Mesenchymal stem cell (in vitro differentiated cells and primary cell): Measurements from ENCODE around the gene AK9.

Experiments
- DNase-seq: peaks from one replicate; pipeline ENCODE4 v3.0.0-alpha.2; 2013
- H2AFZ ChIP-seq: one replicate; pipeline ENCODE4 v1.6.1; 2013; ENCODE audit warnings: low read depth, mild to moderate bottlenecking, control low read depth, inconsistent platforms, low read length, moderate library complexity
- H2AK5ac ChIP-seq: 2 replicates; pipeline ENCODE4 v1.6.1; 2013; ENCODE audit warnings: low read length, moderate library complexity, mild to moderate bottlenecking, inconsistent platforms; ENCODE audit not compliant: severe bottlenecking
- H2BK120ac ChIP-seq: one replicate; pipeline ENCODE4 v1.6.1; 2013; ENCODE audit warnings: low read depth, mild to moderate bottlenecking, inconsistent platforms, low read length, moderate library complexity
- H2BK12ac ChIP-seq, 2 experiments: one replicate each; pipeline ENCODE4 v1.6.1; 2013; ENCODE audit warnings: inconsistent platforms in 2 of 2, low read length in 2 of 2, mild to moderate bottlenecking in 2 of 2, moderate library complexity in 2 of 2, control low read depth in 1 of 2
- H2BK15ac ChIP-seq: one replicate; pipeline ENCODE4 v1.6.1; 2013; ENCODE audit warnings: mild to moderate bottlenecking, low read depth, inconsistent platforms; ENCODE audit not compliant: poor library complexity, severe bottlenecking
- H2BK5ac ChIP-seq: 2 replicates; pipeline ENCODE4 v1.6.1; 2013; ENCODE audit warnings: low read depth, mild to moderate bottlenecking, low read length, control low read depth, inconsistent platforms; ENCODE audit not compliant: poor library complexity, severe bottlenecking
- H3K14ac ChIP-seq, 2 experiments: one replicate each; pipeline ENCODE4 v1.6.1; 2013; ENCODE audit warnings: inconsistent platforms in 2 of 2, low read length in 2 of 2, control low read depth in 1 of 2, mild to moderate bottlenecking in 1 of 2, moderate library complexity in 1 of 2
- H3K18ac ChIP-seq, 2 experiments: one replicate each; pipeline ENCODE4 v1.6.1; 2013; ENCODE audit warnings: inconsistent platforms in 2 of 2, low read length in 2 of 2, control low read depth in 1 of 2, low read depth in 1 of 2, mild to moderate bottlenecking in 1 of 2
- H3K23ac ChIP-seq, 2 experiments: one replicate each; pipeline ENCODE4 v1.6.1; 2013; ENCODE audit warnings: inconsistent platforms in 2 of 2, low read length in 2 of 2, mild to moderate bottlenecking in 2 of 2, moderate library complexity in 2 of 2, control low read depth in 1 of 2
- H3K27ac ChIP-seq: 2 replicates; pipeline ENCODE4 v1.5.1; 2013; ENCODE audit warnings: mild to moderate bottlenecking, moderate library complexity, low read length, control low read depth, inconsistent platforms; ENCODE audit not compliant: poor library complexity, severe bottlenecking
- H3K27me3 ChIP-seq, 2 experiments: 2 replicates each; pipeline versions ENCODE4 v1.6.1 to v1.7.0; 2013; ENCODE audit warnings: low read length in 2 of 2, mild to moderate bottlenecking in 2 of 2, moderate library complexity in 2 of 2, control low read depth in 1 of 2, inconsistent platforms in 1 of 2; ENCODE audit not compliant: control insufficient read depth in 1 of 2, insufficient read depth in 1 of 2
- H3K36me3 ChIP-seq, 2 experiments: 2 replicates each; pipeline versions ENCODE4 v1.6.1 to v1.7.0; 2013; ENCODE audit warnings: low read length in 2 of 2, control low read depth in 1 of 2, inconsistent platforms in 1 of 2, low read depth in 1 of 2, mild to moderate bottlenecking in 1 of 2; ENCODE audit not compliant: insufficient read depth in 2 of 2, control insufficient read depth in 1 of 2
- H3K4ac ChIP-seq, 2 experiments: one replicate each; pipeline ENCODE4 v1.6.1; 2013; ENCODE audit warnings: inconsistent platforms in 2 of 2, low read length in 2 of 2, mild to moderate bottlenecking in 2 of 2, moderate library complexity in 2 of 2, control low read depth in 1 of 2, low read depth in 1 of 2
- H3K4me1 ChIP-seq: 2 replicates; pipeline ENCODE4 v1.6.1; 2013; ENCODE audit warnings: low read depth, low read length, control low read depth; ENCODE audit not compliant: control insufficient read depth, insufficient read depth
- H3K4me2 ChIP-seq: 2 replicates; pipeline ENCODE4 v1.6.1; 2013; ENCODE audit warnings: low read length, mild to moderate bottlenecking, inconsistent platforms; ENCODE audit not compliant: poor library complexity, severe bottlenecking
- H3K4me3 ChIP-seq, 2 experiments: 2 replicates each; pipeline versions ENCODE4 v1.5.1 to v1.7.0; 2013; ENCODE audit warnings: low read length in 2 of 2, mild to moderate bottlenecking in 2 of 2, control low read depth in 1 of 2, low read depth in 1 of 2; ENCODE audit not compliant: insufficient read depth in 1 of 2
- H3K79me1 ChIP-seq: replicated peaks from 2 replicates; pipeline ENCODE4 v1.6.1; 2013; ENCODE audit warnings: mild to moderate bottlenecking, control low read depth, low read length, inconsistent platforms; ENCODE audit not compliant: poor library complexity, severe bottlenecking
- H3K9ac ChIP-seq: 2 replicates; pipeline ENCODE4 v1.7.0; 2013; ENCODE audit warnings: mild to moderate bottlenecking, low read length, moderate library complexity
- H3K9me3 ChIP-seq: 2 replicates; pipeline ENCODE4 v1.7.0; 2013; ENCODE audit warnings: mild to moderate bottlenecking, low read length; ENCODE audit not compliant: control insufficient read depth
- H4K8ac ChIP-seq: one replicate; pipeline ENCODE4 v1.6.1; 2013; ENCODE audit warnings: inconsistent platforms, mild to moderate bottlenecking, low read length, moderate library complexity
- H4K91ac ChIP-seq: one replicate; pipeline ENCODE4 v1.6.1; 2013; ENCODE audit warnings: mild to moderate bottlenecking, low read length, inconsistent platforms
- WGBS: methylation state at CpG from one replicate; pipeline ENCODE4 v1.1.7; 2013; ENCODE audit warnings: mixed read lengths; 5-methylcytosine and 5-hydroxymethylcytosine counted together

Gene AK9

GRCh38 chr6:109478841-109479624, 212.0 kb downstream of the AK9 start:
- Histone ChIP-seq H3K4ac (no peak overlapping the region), H2BK5ac (no peak overlapping the region), H3K27me3 (no peaks in the 10 kb centered on the region), H3K36me3 (peaks cover 15 to 62% of the 10 kb centered on the region in 2 experiments), H3K79me1 (peaks cover 19% of the 10 kb centered on the region), H3K23ac (no peak overlapping the region), H3K4me1 (peaks cover 22% of the 10 kb centered on the region), H3K18ac (no peak overlapping the region), H3K27ac (peak overlapping the region; percentile 90), H4K91ac (no peak overlapping the region), H3K9me3 (no peaks in the 10 kb centered on the region), H2BK120ac (no peak overlapping the region), H2BK12ac (no peak overlapping the region), H3K4me2 (peak overlapping the region; percentile 49), H4K8ac (no peak overlapping the region), H3K4me3 (peak overlapping the region in 1 of 2 experiments; percentile 70), H2BK15ac (no peak overlapping the region), H2AFZ (no peak overlapping the region), H2AK5ac (peak overlapping the region; percentile 61), H3K9ac (peak overlapping the region; percentile 86), H3K14ac (no peak overlapping the region)
- 86% methylated on average over 2 of the region's 5 CpGs for WGBS
- no peak for DNase-seq

DNA sequence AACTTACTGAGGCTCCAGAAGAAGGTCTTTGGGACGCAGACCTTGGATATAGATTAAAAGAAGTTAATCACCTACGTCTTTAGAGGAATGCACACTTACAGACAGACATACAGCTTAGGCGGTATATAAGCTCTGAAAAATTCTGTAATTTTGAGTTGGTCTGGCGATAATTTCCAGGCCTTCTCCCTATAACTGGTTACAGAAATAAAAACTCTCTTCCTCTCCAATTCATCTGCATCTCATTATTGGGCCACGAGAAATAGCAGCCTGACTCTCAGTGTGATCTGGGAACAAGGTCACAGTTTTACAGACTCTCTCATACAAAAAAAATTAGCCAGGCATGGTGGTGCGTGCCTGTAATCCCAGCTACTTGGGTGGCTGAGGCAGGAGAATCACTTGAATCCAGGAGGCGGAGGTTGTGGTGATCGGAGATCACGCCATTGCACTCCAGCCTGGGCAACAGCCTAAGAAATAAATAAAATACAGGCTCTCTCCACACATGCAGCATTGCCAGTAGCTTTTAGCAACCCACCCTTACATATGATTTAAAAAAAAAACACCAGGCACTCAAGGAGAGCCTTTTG, 212.7 kb downstream of the AK9 start:
- Histone ChIP-seq H3K9ac (peak overlapping the region; percentile 86), H4K91ac (no peak overlapping the region), H2BK15ac (no peak overlapping the region), H2AFZ (no peak overlapping the region), H3K18ac (no peak overlapping the region), H3K4me2 (peak overlapping the region; percentile 47), H3K4ac (no peak overlapping the region), H3K27ac (peak overlapping the region; percentile 90), H2BK120ac (no peak overlapping the region), H2BK5ac (no peak overlapping the region), H3K14ac (no peak overlapping the region), H3K23ac (no peak overlapping the region), H4K8ac (no peak overlapping the region), H2BK12ac (no peak overlapping the region), H3K9me3 (no peaks in the 10 kb centered on the region), H2AK5ac (no peak overlapping the region), H3K36me3 (peaks cover 20 to 70% of the 10 kb centered on the region in 2 experiments), H3K4me1 (peaks cover 22% of the 10 kb centered on the region), H3K4me3 (peak overlapping the region in 1 of 2 experiments; percentile 70), H3K79me1 (peaks cover 24% of the 10 kb centered on the region), H3K27me3 (no peaks in the 10 kb centered on the region)
- 98% methylated on average over 9 of the region's 9 CpGs for WGBS
- no peak for DNase-seq

GRCh38 chr6:109477725-109478124, 213.3 kb downstream of the AK9 start:
- H3K27me3 ChIP-seq: no peaks in the 10 kb centered on the region
- DNase-seq: no peak
- H3K9ac ChIP-seq: peak overlapping the region; percentile 86
- peaks cover 22% of the 10 kb centered on the region for H3K4me1 ChIP-seq
- H3K79me1 ChIP-seq: peaks cover 30% of the 10 kb centered on the region
- peak overlapping the region; percentile 47 for H3K4me2 ChIP-seq
- H2BK15ac ChIP-seq: no peak overlapping the region
- H2AFZ ChIP-seq: no peak overlapping the region
- H2AK5ac ChIP-seq: peak overlapping the region; percentile 50
- H2BK120ac ChIP-seq: no peak overlapping the region
- H3K18ac ChIP-seq: no peak overlapping the region
- no peak overlapping the region for H3K23ac ChIP-seq
- no peak overlapping the region for H3K4ac ChIP-seq
- no peak overlapping the region for H2BK12ac ChIP-seq
- peak overlapping the region in 1 of 2 experiments; percentile 70 for H3K4me3 ChIP-seq
- no peak overlapping the region for H2BK5ac ChIP-seq
- H3K27ac ChIP-seq: peak overlapping the region; percentile 90
- H4K91ac ChIP-seq: no peak overlapping the region
- no peaks in the 10 kb centered on the region for H3K9me3 ChIP-seq
- WGBS: 81% methylated on average over 1 of the region's 2 CpGs
- peaks cover 26 to 75% of the 10 kb centered on the region in 2 experiments for H3K36me3 ChIP-seq
- H3K14ac ChIP-seq: no peak overlapping the region
- no peak overlapping the region for H4K8ac ChIP-seq

DNA sequence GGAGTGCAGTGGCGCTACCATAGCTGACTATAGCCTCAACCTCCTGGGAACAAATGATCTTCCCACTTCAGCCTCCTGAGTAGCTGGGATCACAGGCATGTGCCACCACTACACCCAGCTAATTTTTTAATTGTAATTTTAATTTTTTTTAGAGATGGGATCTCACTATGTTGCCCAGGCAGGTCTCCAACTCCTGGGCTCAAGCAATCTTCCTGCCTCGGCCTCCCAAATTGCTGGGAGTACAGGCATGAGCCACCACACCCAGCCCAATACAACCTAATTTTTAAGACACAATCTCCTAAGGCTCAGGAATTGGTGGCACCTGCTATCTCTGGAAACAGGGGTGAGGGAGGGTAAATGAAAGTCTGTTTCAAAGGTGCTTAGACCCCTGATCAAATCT, 213.8 kb downstream of the AK9 start:
- Histone ChIP-seq H2BK12ac (no peak overlapping the region), H3K18ac (no peak overlapping the region), H3K27me3 (no peaks in the 10 kb centered on the region), H3K9me3 (no peaks in the 10 kb centered on the region), H2BK5ac (no peak overlapping the region), H2BK15ac (no peak overlapping the region), H3K27ac (peak overlapping the region; percentile 90), H2BK120ac (no peak overlapping the region), H3K23ac (no peak overlapping the region), H4K8ac (no peak overlapping the region), H3K4ac (no peak overlapping the region), H3K14ac (no peak overlapping the region), H3K4me2 (peak overlapping the region; percentile 47), H3K4me1 (peaks cover 21% of the 10 kb centered on the region), H2AFZ (no peak overlapping the region), H3K36me3 (peaks cover 31 to 81% of the 10 kb centered on the region in 2 experiments), H3K4me3 (peak overlapping the region in 1 of 2 experiments; percentile 70), H3K79me1 (peaks cover 34% of the 10 kb centered on the region), H3K9ac (no peak overlapping the region), H4K91ac (no peak overlapping the region), H2AK5ac (peak overlapping the region; percentile 50)
- WGBS: 100% methylated on average over 1 of the region's 2 CpGs
- DNase-seq: no peak
